ELR (cell line): Measurements from ENCODE around the gene HOXC11.

Experiments used
- DNase-seq: peaks from one replicate; pipeline ENCODE4 v3.0.0-alpha.2; 2015; ENCODE audit warnings: low read depth

The HOXC11 gene

GRCh38 chr12:53972722-53973235 is at the start of gene HOXC11:
HOXC11 (plus strand) TSS chr12:53973126; CDS start chr12:53973242, 116 bp downstream.
- DNase-seq = peak; percentile 49

GRCh38 chr12:53924521-53925405 is 48.2 kb upstream of the HOXC11 start:
- DNase-seq = no peak

GRCh38 chr12:53927220-53928029 is 45.5 kb upstream of the HOXC11 start:
- DNase-seq = no peak

- no peak for DNase-seq
Observed at GRCh38 chr12:53928054-53928835, 44.7 kb upstream of the HOXC11 start.

GRCh38 chr12:53929527-53929926 is 43.4 kb upstream of the HOXC11 start:
- no peak for DNase-seq

- no peak for DNase-seq
Observed at GRCh38 chr12:53930591-53931255, 42.2 kb upstream of the HOXC11 start.

- no peak for DNase-seq
Observed at GRCh38 chr12:53931844-53932581, 40.9 kb upstream of the HOXC11 start.

GRCh38 chr12:53932915-53933314 is 40.0 kb upstream of the HOXC11 start:
- DNase-seq = no peak

GRCh38 chr12:53935383-53936341 is 37.3 kb upstream of the HOXC11 start:
- DNase-seq = no peak

- no peak for DNase-seq
Observed at GRCh38 chr12:53937099-53937498, 35.8 kb upstream of the HOXC11 start.

GRCh38 chr12:53937596-53938325 is 35.2 kb upstream of the HOXC11 start:
- DNase-seq = no peak

- DNase-seq = peak; percentile 88
Observed at GRCh38 chr12:53938326-53939140, 34.4 kb upstream of the HOXC11 start, which contains the start of gene HOXC13. HOXC13 (plus strand) TSS chr12:53938831; CDS start chr12:53938907, 76 bp downstream.

GRCh38 chr12:53939141-53940108 is 33.5 kb upstream of the HOXC11 start:
- DNase-seq = peak; percentile 52

GRCh38 chr12:53940443-53941014 is 32.4 kb upstream of the HOXC11 start:
- DNase-seq = no peak

- no peak for DNase-seq
Observed at GRCh38 chr12:53941187-53941586, 31.7 kb upstream of the HOXC11 start.

GRCh38 chr12:53941750-53942149 is 31.2 kb upstream of the HOXC11 start:
- DNase-seq = no peak
